DOHH2 (cell line): ENCODE data around the gene DPP10.

Source experiments
- H3F3A ChIP-seq: fragments of 200-600 bp; sonication (generic), shearing (Covaris generic); 2 replicates; pipeline ENCODE4 v1.6.0; 2016; ENCODE audit warnings: antibody characterized with exemption, mild to moderate bottlenecking; ENCODE audit not compliant: control insufficient read depth, insufficient read depth
- H3K27ac ChIP-seq: fragments of 200-600 bp; sonication (generic); 2 replicates; pipeline ENCODE4 v1.5.1; 2014; ENCODE audit warnings: low read depth, mild to moderate bottlenecking, low read length, moderate library complexity
- H3K27me3 ChIP-seq: fragments of 200-600 bp; sonication (generic); 2 replicates; pipeline ENCODE4 v1.6.1; 2014; ENCODE audit warnings: mild to moderate bottlenecking, low read length, mixed read lengths; ENCODE audit not compliant: control insufficient read depth
- H3K36me3 ChIP-seq: fragments of 200-600 bp; sonication (generic); 2 replicates; pipeline ENCODE4 v1.6.1; 2014; ENCODE audit warnings: mild to moderate bottlenecking, low read length, moderate library complexity, mixed read lengths; ENCODE audit not compliant: control insufficient read depth
- H3K4me1 ChIP-seq: fragments of 200-600 bp; sonication (generic); 2 replicates; pipeline ENCODE4 v1.6.1; 2014; ENCODE audit warnings: mild to moderate bottlenecking, low read length, mixed read lengths; ENCODE audit not compliant: control insufficient read depth
- H3K4me2 ChIP-seq: fragments of 200-600 bp; sonication (generic); 2 replicates; pipeline ENCODE4 v1.6.0; 2014; ENCODE audit warnings: mild to moderate bottlenecking, low read length, moderate library complexity
- H3K4me3 ChIP-seq: fragments of 200-600 bp; sonication (generic); 2 replicates; pipeline ENCODE4 v1.5.1; 2014; ENCODE audit warnings: mild to moderate bottlenecking, low read length, mixed read lengths
- H3K79me2 ChIP-seq: fragments of 200-600 bp; sonication (generic); 2 replicates; pipeline ENCODE4 v1.6.1; 2014; ENCODE audit warnings: mild to moderate bottlenecking, low read length, mixed read lengths; ENCODE audit not compliant: control insufficient read depth
- H3K9me2 ChIP-seq: fragments of 200-600 bp; sonication (generic); replicated peaks from 2 replicates; pipeline ENCODE4 v1.6.1; 2014; ENCODE audit warnings: mild to moderate bottlenecking, low read length, mixed read lengths; ENCODE audit not compliant: control insufficient read depth
- H3K9me3 ChIP-seq: fragments of 200-600 bp; sonication (generic); 2 replicates; pipeline ENCODE4 v1.6.1; 2014; ENCODE audit warnings: antibody characterized with exemption, low read length, mixed read lengths; ENCODE audit not compliant: control insufficient read depth, insufficient read depth
- H4K20me1 ChIP-seq: fragments of 200-600 bp; sonication (generic); 2 replicates; pipeline ENCODE4 v1.6.0; 2014; ENCODE audit warnings: low read depth, mild to moderate bottlenecking, antibody characterized with exemption, low read length, moderate library complexity; ENCODE audit not compliant: control insufficient read depth, insufficient read depth
- EZH2phosphoT487 ChIP-seq: fragments of 200-600 bp; sonication (generic); IDR thresholded peaks from 2 replicates; pipeline ENCODE4 v1.6.1; 2017; ENCODE audit warnings: borderline replicate concordance, mild to moderate bottlenecking, antibody characterized with exemption, low read length, moderate library complexity, mixed read lengths
- TF ChIP-seq, protein P1 (sequence below): fragments of 200-600 bp; sonication (generic); IDR thresholded peaks from one replicate; pipeline ENCODE4 v1.5.1; 2014; ENCODE audit warnings: antibody characterized with exemption, mild to moderate bottlenecking, low read depth, low read length; ENCODE audit not compliant: poor library complexity, severe bottlenecking

The DPP10 gene

DNA sequence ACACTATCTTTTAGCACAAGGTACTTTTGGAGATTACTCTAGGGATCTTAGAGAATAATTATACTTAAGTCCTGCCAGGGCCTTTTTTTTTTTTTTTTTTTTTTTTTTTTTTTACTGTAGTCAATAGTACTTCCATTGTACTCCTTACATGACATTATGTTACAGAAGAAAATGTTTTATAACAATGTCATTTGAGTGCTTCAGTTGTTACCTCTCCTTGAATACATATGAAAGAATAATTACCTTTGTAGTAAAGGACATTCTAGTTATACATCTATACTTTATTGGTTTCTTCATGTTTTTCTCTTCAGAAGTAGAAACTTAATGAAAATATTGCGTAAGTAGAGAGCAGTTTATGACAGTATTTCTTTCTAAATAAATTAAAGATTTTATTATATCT, 834.9 kb downstream of the DPP10 start:
- Histone ChIP-seq H3K9me3 (no peaks in the 10 kb centered on the region), H3K4me3 (no peak overlapping the region)

DNA sequence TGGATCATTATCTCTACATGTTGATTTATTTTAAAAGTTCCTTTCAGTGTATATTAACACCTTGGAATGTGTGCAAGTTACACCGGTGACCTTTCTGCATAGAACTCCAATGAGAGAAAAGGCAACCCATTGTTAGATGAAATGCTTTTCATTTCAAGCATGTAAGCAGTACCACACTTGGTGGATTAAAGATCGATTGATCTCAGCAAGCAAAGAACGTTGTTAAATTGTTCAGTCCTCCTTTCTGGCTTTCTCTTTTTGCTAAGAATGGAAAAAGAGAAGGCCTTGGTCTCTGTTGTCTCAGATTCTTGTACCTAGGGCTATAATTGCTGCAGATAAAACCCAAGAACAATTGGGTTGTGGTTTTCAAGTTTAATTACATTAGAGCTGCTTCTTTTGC, 843.0 kb downstream of the DPP10 start:
- no peak overlapping the region for H3K4me2 ChIP-seq
- H3K27ac ChIP-seq = no peak overlapping the region
- no peaks in the 10 kb centered on the region for H3K27me3 ChIP-seq
- H3F3A ChIP-seq = no peaks in the 10 kb centered on the region
- H3K79me2 ChIP-seq = no peaks in the 10 kb centered on the region
- H3K4me3 ChIP-seq = no peak overlapping the region
- no peaks in the 10 kb centered on the region for H3K4me1 ChIP-seq
- no peaks in the 10 kb centered on the region for H3K9me2 ChIP-seq
- no peaks in the 10 kb centered on the region for H3K36me3 ChIP-seq
- TF ChIP-seq, protein P1, sequence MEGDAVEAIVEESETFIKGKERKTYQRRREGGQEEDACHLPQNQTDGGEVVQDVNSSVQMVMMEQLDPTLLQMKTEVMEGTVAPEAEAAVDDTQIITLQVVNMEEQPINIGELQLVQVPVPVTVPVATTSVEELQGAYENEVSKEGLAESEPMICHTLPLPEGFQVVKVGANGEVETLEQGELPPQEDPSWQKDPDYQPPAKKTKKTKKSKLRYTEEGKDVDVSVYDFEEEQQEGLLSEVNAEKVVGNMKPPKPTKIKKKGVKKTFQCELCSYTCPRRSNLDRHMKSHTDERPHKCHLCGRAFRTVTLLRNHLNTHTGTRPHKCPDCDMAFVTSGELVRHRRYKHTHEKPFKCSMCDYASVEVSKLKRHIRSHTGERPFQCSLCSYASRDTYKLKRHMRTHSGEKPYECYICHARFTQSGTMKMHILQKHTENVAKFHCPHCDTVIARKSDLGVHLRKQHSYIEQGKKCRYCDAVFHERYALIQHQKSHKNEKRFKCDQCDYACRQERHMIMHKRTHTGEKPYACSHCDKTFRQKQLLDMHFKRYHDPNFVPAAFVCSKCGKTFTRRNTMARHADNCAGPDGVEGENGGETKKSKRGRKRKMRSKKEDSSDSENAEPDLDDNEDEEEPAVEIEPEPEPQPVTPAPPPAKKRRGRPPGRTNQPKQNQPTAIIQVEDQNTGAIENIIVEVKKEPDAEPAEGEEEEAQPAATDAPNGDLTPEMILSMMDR = no peak
- no peak for TF ChIP-seq EZH2phosphoT487
- no peaks in the 10 kb centered on the region for H4K20me1 ChIP-seq
- no peaks in the 10 kb centered on the region for H3K9me3 ChIP-seq

More for the DNA sequence above, 834.9 kb downstream of the DPP10 start:
- Histone ChIP-seq H3K27me3 (no peaks in the 10 kb centered on the region), H3K27ac (no peak overlapping the region), H3K4me1 (no peaks in the 10 kb centered on the region), H4K20me1 (no peaks in the 10 kb centered on the region), H3K9me2 (no peaks in the 10 kb centered on the region), H3K36me3 (no peaks in the 10 kb centered on the region), H3F3A (no peaks in the 10 kb centered on the region), H3K4me2 (no peak overlapping the region), H3K79me2 (no peaks in the 10 kb centered on the region)
- TF ChIP-seq EZH2phosphoT487 = no peak

DNA sequence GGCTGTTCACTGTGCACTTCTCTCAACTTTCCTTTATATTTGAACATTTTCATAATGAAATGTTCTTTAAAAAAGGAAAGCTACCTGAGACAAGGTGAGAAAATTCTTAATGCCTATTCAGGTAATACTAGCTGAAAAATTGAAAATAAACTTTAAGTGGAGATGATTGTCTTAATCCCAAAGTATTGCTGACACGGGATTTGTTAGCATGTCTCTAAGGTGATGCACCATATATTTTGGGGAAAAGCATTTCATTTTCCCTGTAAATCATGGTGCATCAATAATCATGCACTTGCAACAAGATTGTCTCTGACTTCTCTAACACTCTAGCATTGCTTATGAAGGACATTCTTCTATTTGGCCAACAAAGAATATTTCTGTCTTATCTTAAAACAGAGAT, 848.0 kb downstream of the DPP10 start:
- no peaks in the 10 kb centered on the region for H3K79me2 ChIP-seq
- H4K20me1 ChIP-seq = no peaks in the 10 kb centered on the region
- H3K4me2 ChIP-seq = no peak overlapping the region
- no peak overlapping the region for H3K4me3 ChIP-seq
- no peak overlapping the region for H3K27ac ChIP-seq
- no peaks in the 10 kb centered on the region for H3K9me2 ChIP-seq
- H3K4me1 ChIP-seq = no peaks in the 10 kb centered on the region
- H3K27me3 ChIP-seq = no peaks in the 10 kb centered on the region
- H3K36me3 ChIP-seq = no peaks in the 10 kb centered on the region
- H3K9me3 ChIP-seq = no peaks in the 10 kb centered on the region
- TF ChIP-seq, protein P1 = no peak
- TF ChIP-seq EZH2phosphoT487 = no peak
- H3F3A ChIP-seq = no peaks in the 10 kb centered on the region

DNA sequence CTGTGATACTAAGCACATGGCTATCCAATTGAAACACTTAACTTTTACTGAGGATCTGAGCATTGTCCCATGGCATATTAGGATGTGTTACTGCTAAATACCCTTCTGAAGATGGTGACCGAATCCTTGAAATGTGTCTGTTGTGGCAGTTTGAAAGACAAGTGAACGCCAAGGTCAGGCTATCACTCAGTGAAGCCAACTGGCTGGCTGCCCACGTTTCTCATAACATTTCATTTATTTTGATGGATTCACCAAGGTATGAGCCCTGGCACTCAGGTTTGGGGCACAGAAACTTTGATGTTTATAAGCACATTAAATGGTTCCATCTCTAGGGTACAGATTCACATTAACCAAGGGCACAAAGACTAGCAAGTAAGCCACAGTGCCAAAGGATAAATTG, 850.3 kb downstream of the DPP10 start:
- H3F3A ChIP-seq = no peaks in the 10 kb centered on the region
- H3K4me3 ChIP-seq = no peak overlapping the region
- no peaks in the 10 kb centered on the region for H3K36me3 ChIP-seq
- no peaks in the 10 kb centered on the region for H3K27me3 ChIP-seq
- no peaks in the 10 kb centered on the region for H3K4me1 ChIP-seq
- H4K20me1 ChIP-seq = no peaks in the 10 kb centered on the region
- no peaks in the 10 kb centered on the region for H3K9me2 ChIP-seq
- no peaks in the 10 kb centered on the region for H3K79me2 ChIP-seq
- H3K9me3 ChIP-seq = no peaks in the 10 kb centered on the region
- no peak overlapping the region for H3K27ac ChIP-seq
- no peak overlapping the region for H3K4me2 ChIP-seq
- no peak for TF ChIP-seq EZH2phosphoT487
- TF ChIP-seq, protein P1 = no peak
